Natural killer cell (primary cell): ENCODE results near the gene GAS6. TPM values are rescaled to one million over a fixed set of nuclear protein-coding genes. Genes with fewer than 3 reads are reported as not detected.
A peak's percentile ranks its signal among the peaks of the same experiment; 100 is the strongest.

Experiments
- ATAC-seq, 3 donors: fragments of 150-1000 bp in 2 of 3; fragments of 200-7000 bp in 1 of 3; cut with Tn5 transposase; 1 replicate in 1 of 3; 2 replicates in 2 of 3; pipeline ENCODE4 v1.10.0; 2021; ENCODE audit warnings: mild to moderate bottlenecking in 2 of 3, moderate library complexity in 2 of 3
- DNase-seq, 2 donors: peaks; one replicate each; pipeline versions ENCODE4 v3.0.0 to v3.0.0-alpha.2; 2013 to 2021; ENCODE audit warnings: mixed read lengths in 1 of 2
- H3K27ac ChIP-seq: one replicate; pipeline ENCODE4 v1.5.1; 2013; ENCODE audit warnings: mild to moderate bottlenecking, low read length
- H3K27me3 ChIP-seq: one replicate; pipeline ENCODE4 v1.6.1; 2013; ENCODE audit warnings: low read length; ENCODE audit not compliant: control insufficient read depth, insufficient read depth
- H3K36me3 ChIP-seq: one replicate; pipeline ENCODE4 v1.6.1; 2013; ENCODE audit warnings: low read length; ENCODE audit not compliant: control insufficient read depth, insufficient read depth
- H3K4me1 ChIP-seq: one replicate; pipeline ENCODE4 v1.6.1; 2013; ENCODE audit warnings: low read length; ENCODE audit not compliant: control insufficient read depth, insufficient read depth
- H3K4me3 ChIP-seq: one replicate; pipeline ENCODE4 v1.5.1; 2013; ENCODE audit warnings: low read length
- H3K9me3 ChIP-seq: one replicate; pipeline ENCODE4 v1.6.1; 2013; ENCODE audit warnings: low read length; ENCODE audit not compliant: control insufficient read depth, insufficient read depth
- H3K27ac Mint-ChIP-seq, 2 donors: one replicate each; pipeline ENCODE4 v1.8.0; 2022; ENCODE audit warnings: mild to moderate bottlenecking in 2 of 2, mixed read lengths in 2 of 2, moderate library complexity in 1 of 2
- H3K27me3 Mint-ChIP-seq, 2 donors: one replicate each; pipeline ENCODE4 v1.8.0; 2022; ENCODE audit warnings: low read depth in 2 of 2, mixed read lengths in 2 of 2
- H3K36me3 Mint-ChIP-seq: one replicate; pipeline ENCODE4 v1.8.0; 2022; ENCODE audit warnings: mixed read lengths
- H3K4me1 Mint-ChIP-seq, 2 donors: one replicate each; pipeline ENCODE4 v1.8.0; 2022; ENCODE audit warnings: mixed read lengths in 2 of 2
- H3K4me3 Mint-ChIP-seq: one replicate; pipeline ENCODE4 v1.8.0; 2022; ENCODE audit warnings: mild to moderate bottlenecking, moderate library complexity, mixed read lengths
- H3K9me3 Mint-ChIP-seq, 2 donors: one replicate each; pipeline ENCODE4 v1.8.0; 2022; ENCODE audit warnings: mixed read lengths in 2 of 2
- CTCF ChIP-seq: fragments of 200-600 bp; IDR thresholded peaks from one replicate; pipeline ENCODE4 v1.8.0; 2022; ENCODE audit warnings: antibody characterized with exemption
- WGBS: methylation state at CpG from one replicate; pipeline ENCODE4 v1.1.7; 2013; ENCODE audit warnings: missing lambda C conversion rate; ENCODE audit not compliant: insufficient coverage; 5-methylcytosine and 5-hydroxymethylcytosine counted together
- intact Hi-C: fragments of 100-400 bp; cut with micrococcal nuclease; formaldehyde crosslinking; loops from one replicate; pipeline ENCODE4 v1.14.2; 2022
- total RNA-seq, 4 donors: library from RNA; stranded (reverse); fragments of 120-200 nt in 1 of 4; gene quantifications; one replicate each; pipeline versions ENCODE4 v1.2.3 to v1.2.4, GENCODE V29; 2013 to 2022

The GAS6 gene
- total RNA-seq, 3 donors from 2014 or later (not counting 1 experiment from before 2014, with no cell fraction given) = 0.40 to 1.4 (median 0.41) TPM

DNA sequence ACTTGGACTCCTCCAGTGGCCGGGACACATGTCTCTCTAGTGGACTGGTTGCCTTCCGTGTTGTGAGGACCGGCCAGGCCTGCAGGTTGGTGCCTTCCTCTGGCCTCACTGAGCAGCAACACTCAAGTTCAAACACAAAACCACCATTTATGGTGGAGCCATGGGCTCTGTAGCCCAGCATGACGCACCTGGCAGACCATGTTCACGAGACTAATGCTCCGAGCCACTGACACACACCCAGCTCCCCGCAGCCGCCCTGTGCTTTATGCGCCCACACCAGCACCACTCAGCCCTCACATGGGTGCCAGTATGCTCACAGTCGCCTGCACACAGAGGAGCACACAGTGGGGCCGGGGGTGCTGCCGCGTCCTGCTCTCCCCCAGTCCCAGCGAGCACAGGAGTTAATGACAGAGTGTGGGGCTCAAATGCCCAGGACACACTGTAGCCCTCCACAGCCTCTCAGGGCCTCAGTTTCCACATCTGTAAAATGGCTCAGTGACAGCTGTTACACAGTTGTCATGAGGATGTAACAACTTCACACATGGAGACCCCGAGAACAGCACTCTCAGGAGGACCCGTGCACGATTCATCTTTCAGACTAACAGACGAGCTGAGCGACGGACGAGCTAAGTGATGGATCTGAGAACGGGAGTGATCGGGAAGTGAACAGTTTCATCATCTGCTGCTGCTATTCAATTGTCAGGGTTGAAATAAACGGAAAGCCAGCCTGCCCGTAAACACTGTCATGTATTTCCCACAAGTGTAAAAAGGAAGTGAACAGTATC, 7.8 kb downstream of the GAS6 start:
- intact Hi-C loops = no loop called here
- H3K36me3 ChIP-seq = no peaks in the 10 kb centered on the region
- H3K27me3 Mint-ChIP-seq = peaks cover 6 to 10% of the 10 kb centered on the region in 2 donors
- no peak overlapping the region for H3K4me3 ChIP-seq
- WGBS = 88% methylated on average over 25 of the region's 25 CpGs
- no peak overlapping the region for H3K27ac ChIP-seq
- ATAC-seq = no peak
- H3K9me3 Mint-ChIP-seq = no peaks in the 10 kb centered on the region
- H3K36me3 Mint-ChIP-seq = no peaks in the 10 kb centered on the region
- peaks cover 15% of the 10 kb centered on the region for H3K4me1 ChIP-seq
- H3K27ac Mint-ChIP-seq = no peak overlapping the region
- DNase-seq = peak in 1 of 2 donors; percentile 13
- no peaks in the 10 kb centered on the region for H3K27me3 ChIP-seq
- H3K4me1 Mint-ChIP-seq = peaks cover 7 to 18% of the 10 kb centered on the region in 2 donors
- no peak overlapping the region for H3K4me3 Mint-ChIP-seq
- H3K9me3 ChIP-seq = no peaks in the 10 kb centered on the region
- no peak for TF ChIP-seq CTCF

- H3K4me3 ChIP-seq = no peak overlapping the region
- DNase-seq = peak in 1 of 2 donors; percentile 13
- Mint-ChIP-seq H3K36me3 (no peaks in the 10 kb centered on the region), H3K4me3 (no peak overlapping the region), H3K27me3 (peaks cover 6 to 7% of the 10 kb centered on the region in 2 donors), H3K4me1 (peaks cover 7 to 18% of the 10 kb centered on the region in 2 donors), H3K27ac (no peak overlapping the region), H3K9me3 (no peaks in the 10 kb centered on the region)
- peaks cover 15% of the 10 kb centered on the region for H3K4me1 ChIP-seq
- no peaks in the 10 kb centered on the region for H3K27me3 ChIP-seq
- ATAC-seq = no peak
- intact Hi-C loops = no loop called here
- H3K9me3 ChIP-seq = no peaks in the 10 kb centered on the region
- no peak overlapping the region for H3K27ac ChIP-seq
- WGBS = 64% methylated on average over 33 of the region's 33 CpGs
- no peaks in the 10 kb centered on the region for H3K36me3 ChIP-seq
- TF ChIP-seq CTCF = no peak
These were observed 8.6 kb downstream of the GAS6 start for GRCh38 chr13:113855012-113855921.

- Mint-ChIP-seq H3K36me3 (no peaks in the 10 kb centered on the region), H3K4me1 (peaks cover 7 to 18% of the 10 kb centered on the region in 2 donors), H3K9me3 (no peaks in the 10 kb centered on the region), H3K4me3 (peak overlapping the region; percentile 35), H3K27ac (no peak overlapping the region), H3K27me3 (peaks cover 6 to 7% of the 10 kb centered on the region in 2 donors)
- intact Hi-C loops = no loop called here
- 35% methylated on average over 31 of the region's 31 CpGs for WGBS
- H3K27ac ChIP-seq = no peak overlapping the region
- H3K36me3 ChIP-seq = no peaks in the 10 kb centered on the region
- no peaks in the 10 kb centered on the region for H3K9me3 ChIP-seq
- DNase-seq = peak in 1 of 2 donors; percentile 15
- ATAC-seq = peak in 2 of 3 donors; percentile 36 to 42
- TF ChIP-seq CTCF = no peak
- H3K4me1 ChIP-seq = peaks cover 15% of the 10 kb centered on the region
- H3K4me3 ChIP-seq = no peak overlapping the region
- no peaks in the 10 kb centered on the region for H3K27me3 ChIP-seq
These were observed 9.5 kb downstream of the GAS6 start for GRCh38 chr13:113854238-113855011.
